CD4-positive, alpha-beta T cell (primary cell): ENCODE data around the gene GPATCH2L. TPM values are rescaled to one million over a fixed set of nuclear protein-coding genes. Genes with fewer than 3 reads are reported as not detected.

Source experiments
- ATAC-seq: fragments of 200-7000 bp; cut with Tn5 transposase; one replicate; pipeline ENCODE4 v1.10.0; 2022; ENCODE audit warnings: mild to moderate bottlenecking; ENCODE audit not compliant: poor library complexity
- CTCF ChIA-PET: fragments of 350-600 bp; sonication (Branson Sonifier 250); formaldehyde crosslinking; loops from one replicate; lab custom pipeline; 2021; ENCODE audit warnings: antibody characterized with exemption, inconsistent platforms; lab: Charles Lee
- POLR2A ChIA-PET: fragments of 350-600 bp; sonication (Branson Sonifier 250); formaldehyde crosslinking; loops from one replicate; lab custom pipeline; 2021; ENCODE audit warnings: antibody characterized with exemption, inconsistent platforms; lab: Charles Lee
- DNase-seq, 14 experiments: peaks; one replicate each; pipeline ENCODE4 v3.0.0-alpha.2; 2013 to 2020; ENCODE audit warnings: mixed read lengths in 2 of 14
- H3K27ac ChIP-seq, 2 donors: one replicate each; pipeline versions ENCODE4 v1.5.1 to v1.7.0; 2013; ENCODE audit warnings: low read length in 2 of 2, low read depth in 1 of 2, mild to moderate bottlenecking in 1 of 2
- H3K27me3 ChIP-seq, 2 experiments: 1 replicate in 1 of 2; 2 replicates in 1 of 2; pipeline versions ENCODE4 v1.6.1 to v1.7.0; 2013; ENCODE audit warnings: low read length in 2 of 2, control low read depth in 1 of 2, mild to moderate bottlenecking in 1 of 2, moderate library complexity in 1 of 2; ENCODE audit not compliant: insufficient read depth in 2 of 2, control insufficient read depth in 1 of 2
- H3K36me3 ChIP-seq: one replicate; pipeline ENCODE4 v1.6.1; 2013; ENCODE audit warnings: low read length, control low read depth; ENCODE audit not compliant: insufficient read depth
- H3K4me1 ChIP-seq: one replicate; pipeline ENCODE4 v1.6.1; 2013; ENCODE audit warnings: low read length, control low read depth; ENCODE audit not compliant: insufficient read depth
- H3K4me3 ChIP-seq: one replicate; pipeline ENCODE4 v1.5.1; 2013; ENCODE audit warnings: mild to moderate bottlenecking, low read length, moderate library complexity
- H3K9me3 ChIP-seq, 2 experiments: 1 replicate in 1 of 2; 2 replicates in 1 of 2; pipeline versions ENCODE4 v1.6.1 to v1.7.0; 2013; ENCODE audit warnings: low read length in 2 of 2, mild to moderate bottlenecking in 2 of 2, control low read depth in 1 of 2, moderate library complexity in 1 of 2; ENCODE audit not compliant: control insufficient read depth in 1 of 2, insufficient read depth in 1 of 2
- H3K27ac Mint-ChIP-seq: one replicate; pipeline ENCODE4 v1.8.0; 2020; ENCODE audit warnings: mixed read lengths
- H3K27me3 Mint-ChIP-seq: one replicate; pipeline ENCODE4 v1.8.0; 2021; ENCODE audit warnings: mixed read lengths
- H3K36me3 Mint-ChIP-seq: one replicate; pipeline ENCODE4 v1.8.0; 2021; ENCODE audit warnings: low read depth, mixed read lengths
- H3K4me1 Mint-ChIP-seq: one replicate; pipeline ENCODE4 v1.8.0; 2021; ENCODE audit warnings: low read depth, mixed read lengths
- H3K4me3 Mint-ChIP-seq: one replicate; pipeline ENCODE4 v1.8.0; 2020; ENCODE audit warnings: mild to moderate bottlenecking, mixed read lengths
- H3K9me3 Mint-ChIP-seq: one replicate; pipeline ENCODE4 v1.8.0; 2020; ENCODE audit warnings: mixed read lengths
- CTCF ChIP-seq: fragments of 200-600 bp; IDR thresholded peaks from one replicate; pipeline ENCODE4 v1.8.0; 2022; ENCODE audit warnings: antibody characterized with exemption, mild to moderate bottlenecking
- intact Hi-C, 2 experiments: fragments of 100-400 bp; cut with DNase I in 1 of 2; cut with micrococcal nuclease in 1 of 2; formaldehyde crosslinking; loops; one replicate each; pipeline versions ENCODE4 v1.15.1 to v1.9.0; 2023 to 2025; cut with DNase I, micrococcal nuclease
- total RNA-seq, 174 experiments: library from RNA in 2 of 174; stranded (reverse) in 2 of 174; gene quantifications; one replicate each; pipeline ENCODE4 v1.2.3 and lab custom pipeline; 2021 to 2026

The GPATCH2L gene
- total RNA-seq, 2 experiments from 2014 or later, result 56.0 to 61.5 TPM

- H3K9me3 Mint-ChIP-seq, result peaks cover 9% of the 10 kb centered on the region
Measured at GRCh38 chr14:76217179-76217578, 65.5 kb downstream of the GPATCH2L start.

DNA sequence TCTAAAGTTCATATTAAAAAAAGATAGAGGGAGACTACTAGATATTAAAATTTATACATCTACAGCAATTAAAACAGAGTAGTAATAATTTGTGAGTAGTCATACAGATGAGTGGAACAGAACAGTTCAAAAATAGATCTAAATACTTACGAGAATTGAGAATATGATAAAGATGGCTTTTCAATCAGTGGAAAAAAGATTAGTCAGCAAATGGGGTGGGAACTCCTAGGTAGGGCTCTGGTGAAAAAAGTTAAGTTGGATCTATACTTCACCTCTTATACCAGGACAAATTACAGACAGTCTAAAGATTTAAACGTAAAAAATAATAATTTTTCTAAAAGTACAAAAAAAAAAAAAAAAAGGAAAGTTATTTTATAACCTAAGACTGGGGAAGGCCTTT lies 66.9 kb downstream of the GPATCH2L start:
- Histone ChIP-seq H3K27ac (no peak overlapping the region), H3K36me3 (no peaks in the 10 kb centered on the region), H3K4me1 (no peaks in the 10 kb centered on the region), H3K9me3 (peaks cover 3 to 6% of the 10 kb centered on the region in 2 experiments), H3K27me3 (no peaks in the 10 kb centered on the region), H3K4me3 (no peak overlapping the region)
- DNase-seq (no peak), ATAC-seq (no peak)
- no peaks in the 10 kb centered on the region for H3K36me3 Mint-ChIP-seq
- no peaks in the 10 kb centered on the region for H3K4me1 Mint-ChIP-seq
- H3K4me3 Mint-ChIP-seq, result no peak overlapping the region
- H3K27ac Mint-ChIP-seq, result no peak overlapping the region
- no peak for TF ChIP-seq CTCF
- no peaks in the 10 kb centered on the region for H3K27me3 Mint-ChIP-seq
- intact Hi-C loops, result no loop called here
- H3K9me3 Mint-ChIP-seq, result peaks cover 6% of the 10 kb centered on the region
- POLR2A ChIA-PET, result no interaction called here
- CTCF ChIA-PET, result interaction anchor here (1.3 kb wide), 1 partner anchor 11 kb away, joined by 4 read pairs; no protein-coding TSS in a partner anchor

More at GRCh38 chr14:76217179-76217578, 65.5 kb downstream of the GPATCH2L start:
- no peaks in the 10 kb centered on the region for H3K36me3 ChIP-seq
- intact Hi-C loops, result no loop called here
- no peak for DNase-seq
- no peak for ATAC-seq
- H3K9me3 ChIP-seq, result peaks cover under 1 to 3% of the 10 kb centered on the region in 2 experiments
- no peak overlapping the region for H3K27ac ChIP-seq
- no peaks in the 10 kb centered on the region for H3K27me3 ChIP-seq
- Mint-ChIP-seq H3K4me1 (no peaks in the 10 kb centered on the region), H3K4me3 (no peak overlapping the region), H3K27ac (no peak overlapping the region), H3K36me3 (no peaks in the 10 kb centered on the region), H3K27me3 (no peaks in the 10 kb centered on the region)
- CTCF ChIA-PET, result interaction anchor here (1.3 kb wide), 1 partner anchor 13 kb away, joined by 4 read pairs; no protein-coding TSS in a partner anchor
- TF ChIP-seq CTCF, result no peak
- H3K4me3 ChIP-seq, result no peak overlapping the region
- POLR2A ChIA-PET, result no interaction called here
- no peaks in the 10 kb centered on the region for H3K4me1 ChIP-seq

- no peaks in the 10 kb centered on the region for H3K27me3 ChIP-seq
- DNase-seq (no peak), ATAC-seq (no peak)
- H3K27ac ChIP-seq, result no peak overlapping the region
- no peak overlapping the region for H3K4me3 ChIP-seq
- Mint-ChIP-seq H3K4me3 (no peak overlapping the region), H3K4me1 (no peaks in the 10 kb centered on the region), H3K27ac (no peak overlapping the region), H3K27me3 (no peaks in the 10 kb centered on the region), H3K36me3 (no peaks in the 10 kb centered on the region), H3K9me3 (peaks cover 6% of the 10 kb centered on the region)
- ChIA-PET POLR2A (no interaction called here), CTCF (no interaction called here)
- no peaks in the 10 kb centered on the region for H3K4me1 ChIP-seq
- no peaks in the 10 kb centered on the region for H3K36me3 ChIP-seq
- intact Hi-C loops, result no loop called here
- no peak for TF ChIP-seq CTCF
- H3K9me3 ChIP-seq, result peaks cover 3 to 6% of the 10 kb centered on the region in 2 experiments
Measured at GRCh38 chr14:76219873-76220272, 68.2 kb downstream of the GPATCH2L start.
